ENCODE measurements around the gene CLCN2. TPM values are rescaled to one million over a fixed set of nuclear protein-coding genes. Genes with fewer than 3 reads are reported as not detected.
"Not testable (repeated sequence)": the region's sequence is repeated elsewhere in the genome, so short reads cannot be mapped to it uniquely, and the experiment has no call there.

CLCN2 gene
- total RNA-seq, 1 donor from 2014 or later, result 24.9 TPM

DNA sequence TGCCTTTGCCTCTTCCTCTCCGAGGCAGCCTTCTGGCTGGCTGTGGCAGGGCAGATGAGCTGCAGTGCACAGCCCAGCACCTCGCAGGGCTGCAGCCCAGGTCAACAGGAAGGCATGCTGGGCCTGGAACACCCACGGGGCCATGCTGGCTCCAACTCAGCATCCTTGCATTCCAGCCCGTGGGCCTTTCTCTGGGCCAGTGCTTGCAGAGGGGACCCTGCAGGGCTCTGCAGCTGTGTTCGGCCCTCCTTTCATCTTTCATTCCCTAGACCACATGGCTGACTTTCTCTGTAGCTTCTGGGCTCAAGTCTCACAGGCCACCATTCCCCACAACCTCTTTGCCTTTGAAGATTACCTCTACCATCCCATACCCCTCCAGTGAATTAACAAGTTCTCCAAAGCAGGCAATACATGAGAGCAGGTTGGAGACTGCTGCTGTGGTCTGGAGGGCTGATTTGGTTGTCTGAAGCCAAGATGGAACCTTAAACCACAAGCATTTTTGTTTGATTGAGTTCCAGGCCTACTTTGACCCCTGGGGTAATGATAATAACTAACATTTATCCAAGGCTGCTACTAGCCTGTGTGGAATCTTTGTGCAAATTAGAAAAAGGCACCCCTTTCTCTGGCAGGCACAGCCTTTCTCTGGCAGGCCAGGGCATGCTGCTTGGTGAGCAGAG is 18.1 kb downstream of the CLCN2 start:
- TF ChIP-seq, protein P1, sequence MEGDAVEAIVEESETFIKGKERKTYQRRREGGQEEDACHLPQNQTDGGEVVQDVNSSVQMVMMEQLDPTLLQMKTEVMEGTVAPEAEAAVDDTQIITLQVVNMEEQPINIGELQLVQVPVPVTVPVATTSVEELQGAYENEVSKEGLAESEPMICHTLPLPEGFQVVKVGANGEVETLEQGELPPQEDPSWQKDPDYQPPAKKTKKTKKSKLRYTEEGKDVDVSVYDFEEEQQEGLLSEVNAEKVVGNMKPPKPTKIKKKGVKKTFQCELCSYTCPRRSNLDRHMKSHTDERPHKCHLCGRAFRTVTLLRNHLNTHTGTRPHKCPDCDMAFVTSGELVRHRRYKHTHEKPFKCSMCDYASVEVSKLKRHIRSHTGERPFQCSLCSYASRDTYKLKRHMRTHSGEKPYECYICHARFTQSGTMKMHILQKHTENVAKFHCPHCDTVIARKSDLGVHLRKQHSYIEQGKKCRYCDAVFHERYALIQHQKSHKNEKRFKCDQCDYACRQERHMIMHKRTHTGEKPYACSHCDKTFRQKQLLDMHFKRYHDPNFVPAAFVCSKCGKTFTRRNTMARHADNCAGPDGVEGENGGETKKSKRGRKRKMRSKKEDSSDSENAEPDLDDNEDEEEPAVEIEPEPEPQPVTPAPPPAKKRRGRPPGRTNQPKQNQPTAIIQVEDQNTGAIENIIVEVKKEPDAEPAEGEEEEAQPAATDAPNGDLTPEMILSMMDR (conservative IDR thresholded peaks at IDR 0.05), result no peak
- Mint-ChIP-seq H3K9me3 (no peaks in the 10 kb centered on the region), H3K36me3 (peaks cover 15% of the 10 kb centered on the region), H3K4me3 (no peak overlapping the region), H3K27ac (no peak overlapping the region), H3K27me3 (no peaks in the 10 kb centered on the region), H3K4me1 (ENCODE audit: unreplicated experiment) (peaks cover 38% of the 10 kb centered on the region)
- DNase-seq (ENCODE audit: extremely low spot score, unreplicated experiment), result no peak

DNA sequence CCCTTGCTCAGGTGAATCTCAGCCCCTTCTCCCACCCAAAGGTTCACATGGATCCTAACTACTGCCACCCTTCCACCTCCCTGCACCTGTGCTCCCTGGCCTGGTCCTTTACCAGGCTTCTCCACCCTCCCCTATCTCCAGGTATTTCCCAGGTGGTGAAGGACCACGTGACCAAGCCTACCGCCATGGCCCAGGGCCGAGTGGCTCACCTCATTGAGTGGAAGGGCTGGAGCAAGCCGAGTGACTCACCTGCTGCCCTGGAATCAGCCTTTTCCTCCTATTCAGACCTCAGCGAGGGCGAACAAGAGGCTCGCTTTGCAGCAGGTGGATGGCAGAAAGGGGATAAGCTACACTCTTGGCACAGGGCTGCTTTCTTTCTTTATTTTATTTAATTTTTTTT is 19.5 kb downstream of the CLCN2 start:
- peaks cover 19% of the 10 kb centered on the region for H3K36me3 Mint-ChIP-seq
- H3K4me3 Mint-ChIP-seq, result no peak overlapping the region
- TF ChIP-seq, protein P1 (conservative IDR thresholded peaks at IDR 0.05), result no peak
- H3K9me3 Mint-ChIP-seq, result no peaks in the 10 kb centered on the region
- H3K4me1 Mint-ChIP-seq (ENCODE audit: unreplicated experiment), result peaks cover 40% of the 10 kb centered on the region
- H3K27ac Mint-ChIP-seq, result no peak overlapping the region
- no peak for DNase-seq (ENCODE audit: extremely low spot score, unreplicated experiment)
- no peaks in the 10 kb centered on the region for H3K27me3 Mint-ChIP-seq

- H3K4me3 Mint-ChIP-seq; H3K27me3 Mint-ChIP-seq; H3K9me3 Mint-ChIP-seq; DNase-seq (ENCODE audit: extremely low spot score, unreplicated experiment): not testable (repeated sequence)
- peaks cover 37% of the 10 kb centered on the region for H3K4me1 Mint-ChIP-seq (ENCODE audit: unreplicated experiment)
- H3K36me3 Mint-ChIP-seq, result peaks cover 14% of the 10 kb centered on the region
- peak overlapping the region; percentile 88 for H3K27ac Mint-ChIP-seq
Observed at GRCh38 chr3:184339451-184340135, 21.8 kb downstream of the CLCN2 start.

GRCh38 chr3:184339001-184339400 is 22.4 kb downstream of the CLCN2 start:
- DNase-seq (ENCODE audit: extremely low spot score, unreplicated experiment), result no peak
- H3K36me3 Mint-ChIP-seq, result peaks cover 17% of the 10 kb centered on the region
- no peaks in the 10 kb centered on the region for H3K27me3 Mint-ChIP-seq
- peak overlapping the region; percentile 88 for H3K27ac Mint-ChIP-seq
- peak overlapping the region; percentile 79 for H3K4me3 Mint-ChIP-seq
- no peaks in the 10 kb centered on the region for H3K9me3 Mint-ChIP-seq
- TF ChIP-seq, protein P1 (conservative IDR thresholded peaks at IDR 0.05), result no peak
- peaks cover 37% of the 10 kb centered on the region for H3K4me1 Mint-ChIP-seq (ENCODE audit: unreplicated experiment)

DNA sequence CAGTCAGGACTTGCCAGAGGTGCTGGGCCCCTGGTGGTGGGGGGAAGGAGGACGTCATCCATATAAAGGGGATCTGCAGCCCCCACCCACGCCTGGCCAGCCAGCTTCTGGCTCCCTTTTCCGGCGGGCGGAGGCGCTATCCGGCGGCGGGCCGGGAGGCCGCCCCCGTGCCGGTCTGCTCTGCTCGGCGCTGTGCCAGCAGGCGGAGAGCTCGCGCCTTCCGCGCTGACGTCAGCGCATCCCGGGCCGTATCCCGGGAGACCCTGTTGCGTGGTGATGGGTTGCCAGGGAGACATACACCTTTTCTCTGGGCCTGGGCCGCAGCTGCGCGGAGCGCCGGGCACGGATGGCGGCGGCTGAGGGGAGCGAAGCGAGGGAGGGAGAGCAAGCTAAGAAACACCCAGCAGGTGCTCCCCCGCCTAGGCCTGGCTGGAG is 22.9 kb downstream of the CLCN2 start:
- Mint-ChIP-seq H3K4me3 (peak overlapping the region; percentile 91), H3K4me1 (ENCODE audit: unreplicated experiment) (peaks cover 37% of the 10 kb centered on the region), H3K27ac (peak overlapping the region; percentile 98), H3K27me3 (no peaks in the 10 kb centered on the region), H3K36me3 (peaks cover 18% of the 10 kb centered on the region), H3K9me3 (no peaks in the 10 kb centered on the region)
- peak; percentile 82 for DNase-seq (ENCODE audit: extremely low spot score, unreplicated experiment)
- TF ChIP-seq, protein P1 (conservative IDR thresholded peaks at IDR 0.05), result peak; percentile 41

GRCh38 chr3:184337981-184338380 is 23.4 kb downstream of the CLCN2 start:
- H3K4me3 Mint-ChIP-seq, result peak overlapping the region; percentile 91
- peak overlapping the region; percentile 98 for H3K27ac Mint-ChIP-seq
- no peaks in the 10 kb centered on the region for H3K9me3 Mint-ChIP-seq
- no peak for DNase-seq (ENCODE audit: extremely low spot score, unreplicated experiment)
- H3K36me3 Mint-ChIP-seq, result peaks cover 19% of the 10 kb centered on the region
- peaks cover 33% of the 10 kb centered on the region for H3K4me1 Mint-ChIP-seq (ENCODE audit: unreplicated experiment)
- TF ChIP-seq, protein P1 (conservative IDR thresholded peaks at IDR 0.05), result no peak
- H3K27me3 Mint-ChIP-seq, result no peaks in the 10 kb centered on the region

Measured in type B pancreatic cell (in vitro differentiated cells).